ENCODE results near the gene EP400.
"Not testable (repeated sequence)": the region's sequence is repeated elsewhere in the genome, so short reads cannot be mapped to it uniquely, and the experiment has no call there.

Gene EP400

GRCh38 chr12:132045751-132046150 lies 96.0 kb downstream of the EP400 start:
- no peak for DNase-seq (ENCODE audit: low spot score)

DNA sequence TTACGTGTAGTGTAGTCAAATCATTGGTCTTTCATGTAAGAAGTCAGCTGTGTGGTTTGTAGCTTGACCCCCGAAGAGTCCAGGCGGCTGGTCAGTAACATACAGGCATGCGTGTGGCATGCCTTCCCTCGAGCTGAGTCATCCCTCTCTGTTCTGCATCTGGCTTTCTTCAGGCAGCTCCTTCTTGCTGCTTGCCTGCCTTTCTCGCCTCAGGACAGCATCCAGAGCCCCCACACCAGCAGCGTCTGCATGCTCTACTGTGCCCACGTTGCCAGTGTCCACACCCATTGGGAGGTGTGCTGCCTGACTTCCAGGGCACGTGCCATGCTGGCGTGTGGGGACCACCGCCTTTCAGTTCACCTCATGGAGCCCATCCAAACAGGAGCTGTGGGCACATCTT lies 96.8 kb downstream of the EP400 start:
- DNase-seq (ENCODE audit: low spot score), result no peak

DNA sequence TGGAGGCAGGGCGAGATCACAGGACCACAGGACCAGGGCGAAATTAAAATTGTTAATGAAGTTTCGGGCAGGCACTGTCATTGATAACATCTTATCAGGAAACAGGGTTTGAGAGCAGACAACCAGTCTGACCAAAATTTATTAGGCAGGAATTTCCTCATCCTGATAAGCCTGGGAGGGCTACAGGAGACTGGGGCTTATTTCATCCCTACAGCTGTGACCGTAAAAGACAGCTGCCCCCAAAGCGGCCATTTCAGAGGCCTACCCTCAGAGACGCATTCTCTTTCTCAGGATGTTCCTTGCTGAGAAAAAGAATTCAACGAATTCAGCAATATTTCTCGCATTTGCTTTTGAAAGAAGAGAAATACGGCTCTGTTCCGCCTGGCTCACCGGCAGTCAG lies 97.9 kb downstream of the EP400 start:
- DNase-seq (ENCODE audit: low spot score), result not testable (repeated sequence)

GRCh38 chr12:132049442-132049841 lies 99.7 kb downstream of the EP400 start:
- DNase-seq (ENCODE audit: low spot score), result no peak

GRCh38 chr12:132049876-132050275 lies 100.1 kb downstream of the EP400 start:
- no peak for DNase-seq (ENCODE audit: low spot score)

GRCh38 chr12:132051718-132052117 lies 102.0 kb downstream of the EP400 start:
- not testable (repeated sequence) for DNase-seq (ENCODE audit: low spot score)

DNA sequence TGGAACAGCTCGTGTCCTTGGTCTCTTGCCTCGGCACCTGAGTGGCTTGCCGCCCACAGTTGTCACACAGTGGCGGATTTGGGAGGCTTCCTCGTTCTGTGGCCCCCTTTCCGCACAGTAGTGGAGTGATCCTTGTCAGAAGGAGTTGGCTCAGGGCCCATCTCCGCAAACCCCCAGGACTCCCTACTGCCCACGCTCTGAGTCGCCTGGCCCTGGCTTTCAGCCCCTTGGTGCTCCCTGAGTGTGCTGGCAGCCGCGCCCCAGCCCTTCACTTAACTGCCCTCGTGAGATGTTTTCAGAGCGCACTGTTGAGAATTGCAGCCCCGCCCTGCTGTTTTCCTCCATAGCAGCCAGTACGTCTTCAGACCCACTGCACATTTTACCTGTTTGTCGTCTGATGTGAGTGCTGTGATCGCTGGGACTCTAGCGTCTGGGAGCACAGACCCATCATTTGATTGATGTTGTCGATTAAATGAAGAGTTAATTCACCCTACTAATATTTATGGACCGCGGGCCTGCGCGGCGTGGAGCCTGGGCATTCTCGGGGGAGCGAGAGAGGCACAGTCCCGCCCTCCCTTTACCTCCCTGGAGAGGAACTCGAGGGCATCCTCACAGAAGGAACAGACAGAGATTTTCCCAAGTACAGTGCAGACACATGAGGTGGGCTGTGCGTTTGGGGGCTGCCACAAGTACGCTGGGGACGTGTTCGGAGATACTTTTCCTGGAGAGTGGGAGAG lies 102.6 kb downstream of the EP400 start:
- DNase-seq (ENCODE audit: low spot score), result no peak

- DNase-seq (ENCODE audit: low spot score), result no peak
Observed at GRCh38 chr12:132053338-132054330, 103.9 kb downstream of the EP400 start.

DNA sequence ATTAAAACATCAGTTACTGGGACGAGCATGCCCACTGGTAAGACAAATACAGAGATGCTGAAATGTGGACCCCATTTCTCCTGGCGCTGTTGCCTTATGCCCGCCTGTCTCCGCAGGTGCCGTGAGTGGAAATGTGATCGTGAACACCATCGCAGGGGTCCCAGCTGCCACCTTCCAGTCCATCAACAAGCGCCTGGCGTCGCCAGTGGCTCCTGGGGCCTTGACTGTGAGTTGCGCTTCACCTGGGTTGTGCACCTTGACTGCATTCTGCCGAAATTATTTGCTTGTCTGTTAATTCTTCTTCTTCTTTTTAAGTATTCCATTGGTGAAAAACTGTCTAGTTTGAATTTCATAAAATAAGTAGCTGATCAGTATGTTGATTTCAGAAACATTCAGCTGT lies 105.2 kb downstream of the EP400 start:
- DNase-seq (ENCODE audit: low spot score), result no peak

GRCh38 chr12:132055535-132056096 lies 105.9 kb downstream of the EP400 start:
- no peak for DNase-seq (ENCODE audit: low spot score)

DNA sequence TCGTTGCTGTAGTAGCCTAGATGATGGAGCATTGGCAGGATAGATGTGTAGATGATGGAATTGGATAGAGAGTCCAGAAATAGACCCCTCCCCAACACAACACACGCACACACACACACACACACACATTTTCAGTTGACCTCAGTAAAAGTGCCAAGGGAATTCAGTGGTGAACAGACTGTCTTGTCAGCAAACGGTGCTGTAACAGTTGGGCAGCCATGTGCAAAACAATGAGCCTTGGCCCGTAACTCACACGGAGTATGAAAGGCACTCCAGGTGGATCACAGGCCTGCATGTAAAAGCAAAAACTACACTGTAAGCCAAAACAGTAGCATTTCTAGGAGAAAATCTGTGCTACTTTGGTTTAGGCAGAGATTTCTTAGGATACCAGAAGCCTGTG lies 106.6 kb downstream of the EP400 start:
- no peak for DNase-seq (ENCODE audit: low spot score)

- no peak for DNase-seq (ENCODE audit: low spot score)
Observed at GRCh38 chr12:132056951-132057350, 107.2 kb downstream of the EP400 start.

DNA sequence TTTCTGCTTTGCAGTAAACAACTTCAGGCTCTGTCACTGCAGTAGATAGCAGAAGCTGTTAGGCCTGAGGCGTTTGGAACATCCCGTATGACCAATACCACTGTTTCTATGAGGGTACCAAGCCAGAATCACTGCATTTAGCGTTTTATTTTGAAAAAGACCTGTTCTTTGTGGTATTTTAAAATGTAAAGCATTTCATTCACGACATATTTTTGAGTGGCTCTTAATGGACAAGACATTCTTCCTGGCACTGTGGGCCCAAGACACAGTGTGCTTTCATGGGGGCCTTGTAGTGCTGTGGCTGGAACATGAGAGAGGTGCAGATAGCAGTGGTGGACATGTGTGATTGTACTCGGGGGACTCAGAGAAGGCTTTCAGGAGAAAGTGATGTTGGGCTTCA lies 107.9 kb downstream of the EP400 start:
- DNase-seq (ENCODE audit: low spot score), result no peak

DNA sequence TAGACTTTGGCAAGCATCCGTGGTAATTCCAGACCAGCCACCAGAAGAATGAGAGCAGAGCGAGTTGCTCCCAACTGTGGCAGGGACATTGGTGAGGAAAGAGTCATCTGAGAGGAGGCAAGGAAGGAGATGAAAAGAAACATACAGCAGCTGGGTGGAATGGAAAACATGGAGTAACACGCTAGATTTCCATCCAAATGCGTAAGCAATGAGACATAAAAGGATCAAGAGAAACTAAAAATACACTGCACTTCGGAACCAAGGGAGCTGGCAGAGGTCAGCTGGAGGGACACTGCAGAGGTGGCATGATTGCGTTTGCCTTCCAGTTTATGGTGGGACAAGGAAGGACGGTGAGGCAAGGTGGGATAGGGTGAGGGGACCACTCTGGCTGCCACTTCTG lies 111.5 kb downstream of the EP400 start:
- DNase-seq (ENCODE audit: low spot score), result no peak

GRCh38 chr12:132061641-132062430 lies 112.1 kb downstream of the EP400 start:
- DNase-seq (ENCODE audit: low spot score), result no peak

- no peak for DNase-seq (ENCODE audit: low spot score)
Observed at GRCh38 chr12:132062481-132062880, 112.7 kb downstream of the EP400 start.

GRCh38 chr12:132063491-132063890 lies 113.7 kb downstream of the EP400 start:
- no peak for DNase-seq (ENCODE audit: low spot score)

GRCh38 chr12:132064631-132065030 lies 114.9 kb downstream of the EP400 start:
- no peak for DNase-seq (ENCODE audit: low spot score)

DNA sequence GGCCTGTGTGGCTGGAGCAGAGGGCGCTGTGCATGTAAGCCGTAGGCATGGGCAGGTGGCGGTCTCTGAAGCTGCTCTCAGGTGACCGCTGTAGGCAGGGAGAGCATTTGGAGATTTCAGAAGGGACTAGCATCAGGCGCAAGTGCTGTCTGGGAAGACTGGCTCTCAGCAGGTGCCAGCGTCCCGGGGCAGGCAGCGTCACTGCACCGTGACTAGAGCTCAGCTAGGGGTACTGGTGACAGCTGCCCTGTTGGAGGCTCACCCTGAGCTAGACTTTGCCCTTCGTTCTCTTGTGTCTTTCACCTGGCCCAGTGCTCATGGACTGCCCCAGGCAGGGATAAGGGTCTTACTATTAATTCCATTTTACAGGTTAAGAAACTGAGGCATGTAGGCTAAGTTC lies 115.5 kb downstream of the EP400 start:
- DNase-seq (ENCODE audit: low spot score), result no peak

- no peak for DNase-seq (ENCODE audit: low spot score)
Observed at GRCh38 chr12:132065609-132066344, 116.0 kb downstream of the EP400 start.

DNA sequence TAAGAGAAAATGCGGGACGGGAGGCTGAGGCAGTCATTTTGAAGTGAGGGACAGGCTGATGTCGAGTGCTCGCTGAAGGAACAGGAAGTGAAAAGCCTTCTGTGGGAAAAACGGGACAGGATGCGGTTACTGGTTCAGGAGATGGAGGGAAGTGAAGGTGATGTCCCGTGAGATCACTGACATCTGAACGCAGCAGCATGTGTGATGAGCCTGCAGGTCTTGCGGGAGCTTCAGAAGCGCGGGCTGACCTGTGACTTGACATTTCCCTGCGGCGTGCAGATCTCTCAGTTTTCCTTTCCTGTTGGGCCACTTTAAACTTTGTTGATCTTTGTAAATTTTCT lies 116.6 kb downstream of the EP400 start:
- no peak for DNase-seq (ENCODE audit: low spot score)

All from iPS-NIHi11 (cell line).